PC-3 (cell line): Measurements from ENCODE around the gene DOK3.

ENCODE experiments used
- EZH2 ChIP-seq: fragments of 300-600 bp; sonication (generic); IDR thresholded peaks from one replicate; pipeline ENCODE4 v1.6.1; 2017; ENCODE audit warnings: antibody characterized with exemption, mild to moderate bottlenecking, low read length; ENCODE audit not compliant: unreplicated experiment
- TF ChIP-seq, protein P1 (sequence below): fragments of 300-600 bp; sonication (generic); conservative IDR thresholded peaks from 2 replicates; pipeline ENCODE4 v1.5.1; 2017; ENCODE audit warnings: antibody characterized with exemption, low read depth, mild to moderate bottlenecking, low read length

DNA sequence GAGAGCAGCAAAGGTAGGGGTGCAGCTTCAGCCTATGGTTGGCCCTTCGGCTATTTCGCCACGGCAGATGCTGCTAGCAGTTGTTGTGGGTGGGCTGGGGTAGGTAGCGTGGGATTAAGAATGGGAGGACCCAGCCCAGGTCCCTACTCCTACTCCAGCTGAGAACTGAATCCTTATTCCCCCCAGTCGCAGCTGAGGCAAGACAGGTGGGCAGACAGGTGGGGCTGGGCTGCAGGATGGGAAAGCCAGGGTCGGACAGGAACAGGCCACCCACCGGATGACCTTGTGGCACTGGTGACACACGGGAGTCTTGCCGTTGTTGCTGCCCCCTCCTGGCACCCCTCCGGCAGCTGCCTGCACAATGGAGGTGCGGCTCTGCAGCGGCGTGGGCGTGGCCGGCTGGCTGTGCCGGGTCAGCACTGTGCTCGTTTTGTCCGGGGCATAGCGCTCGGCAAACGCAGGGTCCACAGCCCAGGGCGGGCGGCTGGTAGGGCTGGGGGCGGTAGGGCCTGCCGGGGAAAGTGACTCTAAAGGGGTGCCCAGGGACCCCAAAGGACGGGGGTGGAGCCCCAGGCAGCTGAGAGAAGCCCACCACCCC is 20.4 kb downstream of the DOK3 start:
- TF ChIP-seq, protein P1, sequence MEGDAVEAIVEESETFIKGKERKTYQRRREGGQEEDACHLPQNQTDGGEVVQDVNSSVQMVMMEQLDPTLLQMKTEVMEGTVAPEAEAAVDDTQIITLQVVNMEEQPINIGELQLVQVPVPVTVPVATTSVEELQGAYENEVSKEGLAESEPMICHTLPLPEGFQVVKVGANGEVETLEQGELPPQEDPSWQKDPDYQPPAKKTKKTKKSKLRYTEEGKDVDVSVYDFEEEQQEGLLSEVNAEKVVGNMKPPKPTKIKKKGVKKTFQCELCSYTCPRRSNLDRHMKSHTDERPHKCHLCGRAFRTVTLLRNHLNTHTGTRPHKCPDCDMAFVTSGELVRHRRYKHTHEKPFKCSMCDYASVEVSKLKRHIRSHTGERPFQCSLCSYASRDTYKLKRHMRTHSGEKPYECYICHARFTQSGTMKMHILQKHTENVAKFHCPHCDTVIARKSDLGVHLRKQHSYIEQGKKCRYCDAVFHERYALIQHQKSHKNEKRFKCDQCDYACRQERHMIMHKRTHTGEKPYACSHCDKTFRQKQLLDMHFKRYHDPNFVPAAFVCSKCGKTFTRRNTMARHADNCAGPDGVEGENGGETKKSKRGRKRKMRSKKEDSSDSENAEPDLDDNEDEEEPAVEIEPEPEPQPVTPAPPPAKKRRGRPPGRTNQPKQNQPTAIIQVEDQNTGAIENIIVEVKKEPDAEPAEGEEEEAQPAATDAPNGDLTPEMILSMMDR, result no peak
- TF ChIP-seq EZH2, result no peak
